Neuronal stem cell (in vitro differentiated cells): Measurements from ENCODE around the gene TBC1D14.

Experiments
- DNase-seq: peaks from one replicate; pipeline ENCODE4 v3.0.0-alpha.2; 2013; ENCODE audit warnings: low spot score
- H2AFZ ChIP-seq: one replicate; pipeline ENCODE4 v1.6.1; 2013; ENCODE audit warnings: mild to moderate bottlenecking, low read length, inconsistent platforms
- H2AK5ac ChIP-seq: 2 replicates; pipeline ENCODE4 v1.6.1; 2013; ENCODE audit warnings: low read depth, mild to moderate bottlenecking, inconsistent platforms, low read length, moderate library complexity, mixed read lengths
- H2BK120ac ChIP-seq: 2 replicates; pipeline ENCODE4 v1.6.1; 2013; ENCODE audit warnings: low read depth, mild to moderate bottlenecking, inconsistent platforms, low read length, moderate library complexity, mixed read lengths
- H2BK12ac ChIP-seq: one replicate; pipeline ENCODE4 v1.6.1; 2013; ENCODE audit warnings: low read length, inconsistent platforms
- H2BK15ac ChIP-seq: 2 replicates; pipeline ENCODE4 v1.6.1; 2013; ENCODE audit warnings: mild to moderate bottlenecking, low read length, inconsistent platforms, mixed read lengths
- H2BK5ac ChIP-seq: one replicate; pipeline ENCODE4 v1.6.1; 2013; ENCODE audit warnings: inconsistent platforms, mild to moderate bottlenecking, low read length, moderate library complexity
- H3K14ac ChIP-seq: one replicate; pipeline ENCODE4 v1.6.1; 2013; ENCODE audit warnings: low read length, inconsistent platforms
- H3K18ac ChIP-seq: 2 replicates; pipeline ENCODE4 v1.6.1; 2013; ENCODE audit warnings: low read length, inconsistent platforms
- H3K23ac ChIP-seq: 2 replicates; pipeline ENCODE4 v1.6.1; 2013; ENCODE audit warnings: low read depth, mild to moderate bottlenecking, mixed read lengths, low read length, inconsistent platforms; ENCODE audit not compliant: poor library complexity
- H3K27ac ChIP-seq: replicated peaks from 3 replicates; pipeline ENCODE4 v1.5.1; 2013; ENCODE audit warnings: low read length, inconsistent platforms
- H3K27me3 ChIP-seq, 3 experiments: 2 replicates each; pipeline ENCODE4 v1.6.1; 2013; ENCODE audit warnings: low read length in 3 of 3, mild to moderate bottlenecking in 2 of 3, inconsistent platforms in 1 of 3, low read depth in 1 of 3, mixed read lengths in 1 of 3, moderate library complexity in 1 of 3; ENCODE audit not compliant: control insufficient read depth in 3 of 3, insufficient read depth in 3 of 3
- H3K36me3 ChIP-seq, 2 donors: replicated peaks in 1 of 2; 2 replicates each; pipeline ENCODE4 v1.6.1; 2013; ENCODE audit warnings: low read length in 2 of 2; ENCODE audit not compliant: control insufficient read depth in 2 of 2, insufficient read depth in 2 of 2
- H3K4ac ChIP-seq: 2 replicates; pipeline ENCODE4 v1.6.1; 2013; ENCODE audit warnings: inconsistent platforms, mild to moderate bottlenecking, low read length, moderate library complexity
- H3K4me1 ChIP-seq, 2 donors: 1 replicate in 1 of 2; 2 replicates in 1 of 2; pipeline ENCODE4 v1.6.1; 2013; ENCODE audit warnings: low read length in 2 of 2, low read depth in 1 of 2; ENCODE audit not compliant: control insufficient read depth in 2 of 2, insufficient read depth in 1 of 2
- H3K4me2 ChIP-seq: one replicate; pipeline ENCODE4 v1.6.1; 2013; ENCODE audit warnings: mild to moderate bottlenecking, low read length, inconsistent platforms; ENCODE audit not compliant: insufficient read depth, poor library complexity, severe bottlenecking
- H3K4me3 ChIP-seq, 2 donors: 2 replicates each; pipeline ENCODE4 v1.5.1; 2013; ENCODE audit warnings: low read length in 2 of 2, mild to moderate bottlenecking in 2 of 2, inconsistent platforms in 1 of 2, moderate library complexity in 1 of 2
- H3K79me1 ChIP-seq: one replicate; pipeline ENCODE4 v1.6.1; 2013; ENCODE audit warnings: low read depth, mild to moderate bottlenecking, inconsistent platforms, low read length, moderate library complexity
- H3K9ac ChIP-seq: one replicate; pipeline ENCODE4 v1.6.1; 2013; ENCODE audit warnings: mild to moderate bottlenecking, low read depth, low read length, inconsistent platforms; ENCODE audit not compliant: poor library complexity
- H3K9me3 ChIP-seq, 2 donors: replicated peaks in 1 of 2; 2 replicates each; pipeline versions ENCODE3 to v1.6.1; 2013; ENCODE audit warnings: low read length in 2 of 2, mild to moderate bottlenecking in 2 of 2, inconsistent platforms in 1 of 2, low read depth in 1 of 2, mixed read lengths in 1 of 2, moderate library complexity in 1 of 2; ENCODE audit not compliant: control insufficient read depth in 2 of 2, insufficient read depth in 1 of 2
- H4K8ac ChIP-seq: one replicate; pipeline ENCODE4 v1.6.1; 2013; ENCODE audit warnings: low read depth, mild to moderate bottlenecking, inconsistent platforms, low read length, moderate library complexity
- H4K91ac ChIP-seq: one replicate; pipeline ENCODE4 v1.6.1; 2013; ENCODE audit warnings: low read length, low read depth, mild to moderate bottlenecking, inconsistent platforms; ENCODE audit not compliant: poor library complexity
- WGBS, 2 donors: extraction: QIAGEN DNeasy Blood & Tissue Kit; methylation state at CpG; one replicate each; pipeline ENCODE4 v1.1.7; 2013; ENCODE audit warnings: missing lambda C conversion rate in 2 of 2, mixed read lengths in 1 of 2; ENCODE audit not compliant: insufficient read length in 2 of 2, insufficient replicate concordance in 1 of 2; ENCODE audit errors: extremely low coverage in 2 of 2; 5-methylcytosine and 5-hydroxymethylcytosine counted together

TBC1D14 gene

GRCh38 chr4:7041246-7041645 is 131.6 kb downstream of the TBC1D14 start:
- no peak overlapping the region for H2BK5ac ChIP-seq
- H3K36me3 ChIP-seq: peaks cover 0 to 11% of the 10 kb centered on the region in 2 donors
- H3K79me1 ChIP-seq: peaks cover 15% of the 10 kb centered on the region
- WGBS, 2 donors: no CpG with 5 or more reads among the region's 19 CpGs
- peak overlapping the region in 1 of 2 donors; percentile 6 for H3K4me3 ChIP-seq
- H3K23ac ChIP-seq: no peak overlapping the region
- no peaks in the 10 kb centered on the region for H3K9me3 ChIP-seq
- peak overlapping the region; percentile 73 for H3K9ac ChIP-seq
- no peak overlapping the region for H3K27ac ChIP-seq
- DNase-seq: no peak
- no peak overlapping the region for H2BK12ac ChIP-seq
- H4K8ac ChIP-seq: no peak overlapping the region
- no peak overlapping the region for H4K91ac ChIP-seq
- no peak overlapping the region for H3K14ac ChIP-seq
- no peak overlapping the region for H2BK15ac ChIP-seq
- no peak overlapping the region for H2AFZ ChIP-seq
- no peak overlapping the region for H3K18ac ChIP-seq
- H2BK120ac ChIP-seq: no peak overlapping the region
- peaks cover 15 to 24% of the 10 kb centered on the region in 2 donors for H3K4me1 ChIP-seq
- no peak overlapping the region for H3K4ac ChIP-seq
- H3K27me3 ChIP-seq: peaks cover 0 to 13% (median 2%) of the 10 kb centered on the region in 3 experiments
- H2AK5ac ChIP-seq: no peak overlapping the region
- no peak overlapping the region for H3K4me2 ChIP-seq

- peak overlapping the region; percentile 26 for H2AK5ac ChIP-seq
- H3K4me2 ChIP-seq: peak overlapping the region; percentile 98
- no peak for DNase-seq
- peak overlapping the region; percentile 37 for H3K9ac ChIP-seq
- H2BK5ac ChIP-seq: no peak overlapping the region
- H3K18ac ChIP-seq: no peak overlapping the region
- H3K14ac ChIP-seq: peak overlapping the region; percentile 63
- H3K4ac ChIP-seq: no peak overlapping the region
- H3K4me3 ChIP-seq: peak overlapping the region; percentile 65 to 89
- no peak overlapping the region for H3K27ac ChIP-seq
- peak overlapping the region; percentile 44 for H3K23ac ChIP-seq
- no peak overlapping the region for H2BK15ac ChIP-seq
- no peaks in the 10 kb centered on the region for H3K9me3 ChIP-seq
- H3K36me3 ChIP-seq: peaks cover 0 to 11% of the 10 kb centered on the region in 2 donors
- no peak overlapping the region for H4K91ac ChIP-seq
- no peak overlapping the region for H2BK12ac ChIP-seq
- H2BK120ac ChIP-seq: no peak overlapping the region
- H3K4me1 ChIP-seq: peaks cover 17 to 24% of the 10 kb centered on the region in 2 donors
- H3K79me1 ChIP-seq: peaks cover 19% of the 10 kb centered on the region
- peak overlapping the region; percentile 95 for H2AFZ ChIP-seq
- H3K27me3 ChIP-seq: peaks cover 0 to 13% (median 2%) of the 10 kb centered on the region in 3 experiments
- no CpG with 5 or more reads among the region's 42 CpGs for WGBS, 2 donors
- H4K8ac ChIP-seq: no peak overlapping the region
Observed at GRCh38 chr4:7041801-7042502, 132.3 kb downstream of the TBC1D14 start.

- no peak overlapping the region for H3K27ac ChIP-seq
Observed at GRCh38 chr4:7042503-7043283, 133.1 kb downstream of the TBC1D14 start.

More at GRCh38 chr4:7042503-7043283, 133.1 kb downstream of the TBC1D14 start:
- Histone ChIP-seq H2BK120ac (no peak overlapping the region), H2AFZ (peak overlapping the region; percentile 95), H3K4ac (no peak overlapping the region), H2BK5ac (no peak overlapping the region), H3K9me3 (no peaks in the 10 kb centered on the region), H3K23ac (peak overlapping the region; percentile 61), H2BK12ac (no peak overlapping the region), H4K8ac (no peak overlapping the region), H3K4me3 (peak overlapping the region; percentile 89 to 99), H4K91ac (no peak overlapping the region), H3K18ac (no peak overlapping the region), H2AK5ac (no peak overlapping the region), H2BK15ac (no peak overlapping the region), H3K14ac (peak overlapping the region; percentile 63), H3K4me1 (peaks cover 17 to 24% of the 10 kb centered on the region in 2 donors), H3K27me3 (peaks cover 0 to 13% (median 2%) of the 10 kb centered on the region in 3 experiments), H3K79me1 (peaks cover 24% of the 10 kb centered on the region), H3K4me2 (peak overlapping the region; percentile 98), H3K36me3 (peaks cover 0 to 11% of the 10 kb centered on the region in 2 donors), H3K9ac (peak overlapping the region; percentile 87)
- WGBS, 2 donors: no CpG with 5 or more reads among the region's 90 CpGs
- DNase-seq: peak; percentile 99
